ENCODE results near the gene FAM78B. TPM values are rescaled to one million over a fixed set of nuclear protein-coding genes. Genes with fewer than 3 reads are reported as not detected.
A peak's percentile ranks its signal among the peaks of the same experiment; 100 is the strongest.

Gene FAM78B
- total RNA-seq, 1 experiment from 2014 or later = 1.1 TPM

DNA sequence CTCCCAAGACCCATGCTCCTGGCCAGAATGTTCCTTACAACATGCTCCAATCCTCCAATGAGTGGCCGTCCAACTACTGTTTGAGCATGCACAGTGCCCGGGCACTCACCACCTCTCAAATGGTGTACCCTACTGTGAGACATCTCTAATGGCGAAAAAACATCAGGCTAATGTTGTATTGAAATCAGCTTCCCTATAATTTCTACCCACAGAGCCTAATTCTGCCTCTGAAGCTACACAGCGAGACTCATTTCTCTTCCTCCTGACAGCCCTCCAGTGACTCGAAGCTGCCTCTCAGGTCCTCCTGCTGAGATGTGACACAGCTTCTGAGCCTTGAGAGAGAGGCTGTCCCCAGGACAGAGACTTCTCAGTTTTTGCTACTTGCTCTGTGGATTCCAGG is 130.7 kb downstream of the FAM78B start:
- Mint-ChIP-seq H3K9me3 (ENCODE audit: unreplicated experiment) (no peaks in the 10 kb centered on the region), H3K4me3 (ENCODE audit: unreplicated experiment) (no peak overlapping the region), H3K27ac (ENCODE audit: low read depth, unreplicated experiment) (no peak overlapping the region), H3K27me3 (ENCODE audit: insufficient read depth, unreplicated experiment) (peaks cover 23% of the 10 kb centered on the region), H3K36me3 (ENCODE audit: insufficient read depth, unreplicated experiment) (no peaks in the 10 kb centered on the region), H3K4me1 (ENCODE audit: insufficient read depth, unreplicated experiment) (no peaks in the 10 kb centered on the region)
- ChIA-PET POLR2A (no interaction called here), CTCF (no interaction called here)
- intact Hi-C loops (cut with micrococcal nuclease) = no loop called here
- no peak for TF ChIP-seq CTCF (IDR thresholded peaks at IDR 0.05; ENCODE audit: unreplicated experiment)
- BruUV-seq (replicated peaks) = no TSS peak
- no peak for DNase-seq (ENCODE audit: unreplicated experiment)

GRCh38 chr1:166032572-166033371 is 134.0 kb downstream of the FAM78B start:
- intact Hi-C loops (cut with micrococcal nuclease) = no loop called here
- BruUV-seq (replicated peaks) = no TSS peak
- H3K36me3 Mint-ChIP-seq (ENCODE audit: insufficient read depth, unreplicated experiment) = no peaks in the 10 kb centered on the region
- no peaks in the 10 kb centered on the region for H3K4me1 Mint-ChIP-seq (ENCODE audit: insufficient read depth, unreplicated experiment)
- no peak overlapping the region for H3K4me3 Mint-ChIP-seq (ENCODE audit: unreplicated experiment)
- TF ChIP-seq CTCF (IDR thresholded peaks at IDR 0.05; ENCODE audit: unreplicated experiment) = no peak
- CTCF ChIA-PET = interaction anchor here (0.6 to 1.4 kb wide), 2 partner anchors 10 to 73 kb away, joined by 3 to 4 read pairs; no protein-coding TSS in a partner anchor
- H3K27ac Mint-ChIP-seq (ENCODE audit: low read depth, unreplicated experiment) = no peak overlapping the region
- POLR2A ChIA-PET = interaction anchor here (0.6 to 1.1 kb wide), 2 partner anchors 446 to 447 kb away, joined by 3 read pairs; no protein-coding TSS in a partner anchor
- H3K27me3 Mint-ChIP-seq (ENCODE audit: insufficient read depth, unreplicated experiment) = peaks cover 27% of the 10 kb centered on the region
- no peaks in the 10 kb centered on the region for H3K9me3 Mint-ChIP-seq (ENCODE audit: unreplicated experiment)
- DNase-seq (ENCODE audit: unreplicated experiment) = peak; percentile 36

DNA sequence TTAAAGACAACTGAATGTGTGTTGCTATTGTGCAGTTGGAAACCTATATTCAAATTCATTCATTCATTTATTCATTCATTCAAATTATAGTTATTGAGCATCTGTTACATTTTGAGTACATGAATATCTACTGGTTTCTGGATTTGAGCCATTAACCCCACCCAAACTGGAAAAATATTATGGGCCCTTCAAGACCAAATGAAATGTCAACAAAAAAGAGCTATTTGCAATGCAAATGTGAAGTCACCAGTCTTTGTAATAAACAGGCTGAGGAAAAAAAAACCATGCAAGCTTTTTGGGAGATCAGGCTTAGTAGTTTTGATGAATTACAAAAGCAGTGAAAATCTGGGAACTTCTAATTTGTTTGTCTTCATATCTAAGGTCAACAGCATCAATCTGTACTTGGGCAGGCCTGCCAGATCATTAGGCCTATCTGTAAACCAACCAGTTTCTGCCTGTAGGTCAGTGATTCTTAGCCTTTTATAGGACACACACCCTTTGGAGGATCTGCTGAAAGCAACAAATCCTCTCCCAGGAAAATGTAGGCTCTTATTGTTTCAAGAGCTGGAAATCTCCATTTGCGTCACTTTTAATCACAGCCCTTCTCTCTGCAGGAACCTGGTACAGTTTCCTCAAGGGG is 134.7 kb downstream of the FAM78B start:
- no peak overlapping the region for H3K4me3 Mint-ChIP-seq (ENCODE audit: unreplicated experiment)
- intact Hi-C loops (cut with micrococcal nuclease) = no loop called here
- H3K36me3 Mint-ChIP-seq (ENCODE audit: insufficient read depth, unreplicated experiment) = no peaks in the 10 kb centered on the region
- no peak overlapping the region for H3K27ac Mint-ChIP-seq (ENCODE audit: low read depth, unreplicated experiment)
- DNase-seq (ENCODE audit: unreplicated experiment) = no peak
- no peak for TF ChIP-seq CTCF (IDR thresholded peaks at IDR 0.05; ENCODE audit: unreplicated experiment)
- H3K9me3 Mint-ChIP-seq (ENCODE audit: unreplicated experiment) = no peaks in the 10 kb centered on the region
- no peaks in the 10 kb centered on the region for H3K4me1 Mint-ChIP-seq (ENCODE audit: insufficient read depth, unreplicated experiment)
- ChIA-PET CTCF (no interaction called here), POLR2A (interaction anchor here (0.6 kb wide), 1 partner anchor 446 kb away, joined by 3 read pairs; no protein-coding TSS in a partner anchor)
- no TSS peak for BruUV-seq (replicated peaks)
- H3K27me3 Mint-ChIP-seq (ENCODE audit: insufficient read depth, unreplicated experiment) = peaks cover 34% of the 10 kb centered on the region

DNA sequence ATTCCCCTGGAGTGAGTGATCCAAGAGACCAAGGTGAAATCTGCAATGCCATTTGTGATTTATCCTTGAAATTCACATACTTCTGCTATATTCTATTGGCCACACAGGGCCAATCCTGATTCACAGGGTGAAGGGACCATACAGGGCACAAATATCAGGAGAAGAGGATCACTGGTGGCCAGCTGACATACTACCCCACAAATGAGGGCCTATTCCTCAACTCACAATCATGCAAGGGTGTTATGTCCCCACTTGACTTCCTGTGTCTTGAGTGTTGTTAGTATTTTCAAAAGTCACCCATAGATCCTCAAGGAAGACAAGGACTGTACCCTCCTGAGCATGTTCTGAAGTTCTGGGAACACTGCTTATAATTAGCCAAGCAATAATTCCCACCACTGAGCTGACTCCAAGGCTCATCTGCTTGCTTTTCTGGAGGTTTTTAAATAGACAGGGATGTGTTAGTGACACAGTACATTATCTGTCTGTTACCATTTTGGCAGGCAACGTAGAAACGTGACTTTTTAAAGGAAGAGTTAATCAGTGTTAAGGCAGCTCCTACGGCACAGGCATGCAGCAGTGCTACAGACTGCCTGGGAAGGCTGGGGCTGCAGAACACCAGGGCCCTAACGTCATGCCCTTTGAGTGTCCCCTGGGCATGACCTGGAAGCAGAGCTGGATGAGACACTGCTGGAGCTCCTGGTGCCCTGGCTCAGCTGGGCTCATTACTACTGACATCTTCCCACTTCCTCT is 137.4 kb downstream of the FAM78B start:
- TF ChIP-seq CTCF (IDR thresholded peaks at IDR 0.05; ENCODE audit: unreplicated experiment) = no peak
- no TSS peak for BruUV-seq (replicated peaks)
- POLR2A ChIA-PET = no interaction called here
- Mint-ChIP-seq H3K4me1 (ENCODE audit: insufficient read depth, unreplicated experiment) (no peaks in the 10 kb centered on the region), H3K27ac (ENCODE audit: low read depth, unreplicated experiment) (no peak overlapping the region), H3K27me3 (ENCODE audit: insufficient read depth, unreplicated experiment) (peaks cover 51% of the 10 kb centered on the region), H3K36me3 (ENCODE audit: insufficient read depth, unreplicated experiment) (no peaks in the 10 kb centered on the region), H3K9me3 (ENCODE audit: unreplicated experiment) (no peaks in the 10 kb centered on the region), H3K4me3 (ENCODE audit: unreplicated experiment) (no peak overlapping the region)
- no peak for DNase-seq (ENCODE audit: unreplicated experiment)
- intact Hi-C loops (cut with micrococcal nuclease) = no loop called here
- CTCF ChIA-PET = interaction anchor here (0.6 to 1.1 kb wide), 2 partner anchors 11 to 28 kb away, joined by 3 read pairs; no protein-coding TSS in a partner anchor
